BE2C (cell line): Measurements from ENCODE around the gene TRABD2B.

ENCODE experiments used
- DNase-seq: peaks from one replicate; pipeline ENCODE4 v3.0.0-alpha.2; 2020
- H3K27me3 ChIP-seq: fragments of 250-450 bp; sonication (Bioruptor Pico); 2 replicates; pipeline ENCODE4 v1.5.1; 2020; ENCODE audit warnings: mild to moderate bottlenecking
- H3K36me3 ChIP-seq: fragments of 250-450 bp; sonication (Bioruptor Pico); 2 replicates; pipeline ENCODE4 v1.5.1; 2020; ENCODE audit warnings: mild to moderate bottlenecking
- H3K4me1 ChIP-seq: fragments of 250-450 bp; sonication (Bioruptor Pico); 2 replicates; pipeline ENCODE4 v1.5.1; 2020
- H3K4me3 ChIP-seq: 2 replicates; pipeline ENCODE4 v1.5.1; 2011; ENCODE audit warnings: low read depth, low read length
- H3K9me3 ChIP-seq: fragments of 250-450 bp; sonication (Bioruptor Pico); 2 replicates; pipeline ENCODE4 v1.5.1; 2020
- CTCF ChIP-seq: IDR thresholded peaks from 2 replicates; pipeline ENCODE4 v1.5.1; 2012; ENCODE audit warnings: mild to moderate bottlenecking, low read depth, low read length

TRABD2B gene

GRCh38 chr1:47751996-47752451 is 245.2 kb downstream of the TRABD2B start:
- Histone ChIP-seq H3K9me3 (no peaks in the 10 kb centered on the region), H3K4me3 (no peak overlapping the region), H3K4me1 (no peaks in the 10 kb centered on the region), H3K36me3 (no peaks in the 10 kb centered on the region), H3K27me3 (no peaks in the 10 kb centered on the region)
- DNase-seq, result no peak
- no peak for TF ChIP-seq CTCF

- Histone ChIP-seq H3K9me3 (no peaks in the 10 kb centered on the region), H3K4me3 (no peak overlapping the region), H3K36me3 (no peaks in the 10 kb centered on the region), H3K4me1 (no peaks in the 10 kb centered on the region), H3K27me3 (no peaks in the 10 kb centered on the region)
- no peak for TF ChIP-seq CTCF
- no peak for DNase-seq
Measured at GRCh38 chr1:47751193-47751592, 246.0 kb downstream of the TRABD2B start.

GRCh38 chr1:47745715-47746609 is 251.2 kb downstream of the TRABD2B start:
- no peak for TF ChIP-seq CTCF
- DNase-seq, result no peak
- H3K4me3 ChIP-seq, result no peak overlapping the region
- no peaks in the 10 kb centered on the region for H3K4me1 ChIP-seq
- no peaks in the 10 kb centered on the region for H3K36me3 ChIP-seq
- no peaks in the 10 kb centered on the region for H3K9me3 ChIP-seq
- no peaks in the 10 kb centered on the region for H3K27me3 ChIP-seq

GRCh38 chr1:47742890-47743760 is 254.1 kb downstream of the TRABD2B start:
- no peak overlapping the region for H3K4me3 ChIP-seq
- no peak for TF ChIP-seq CTCF
- no peaks in the 10 kb centered on the region for H3K4me1 ChIP-seq
- no peaks in the 10 kb centered on the region for H3K36me3 ChIP-seq
- no peaks in the 10 kb centered on the region for H3K27me3 ChIP-seq
- no peaks in the 10 kb centered on the region for H3K9me3 ChIP-seq
- no peak for DNase-seq

- Histone ChIP-seq H3K9me3 (no peaks in the 10 kb centered on the region), H3K27me3 (peaks cover 3% of the 10 kb centered on the region), H3K36me3 (no peaks in the 10 kb centered on the region), H3K4me3 (no peak overlapping the region), H3K4me1 (no peaks in the 10 kb centered on the region)
- peak; percentile 66 for TF ChIP-seq CTCF
- peak; percentile 49 for DNase-seq
Measured at GRCh38 chr1:47738560-47739182, 258.5 kb downstream of the TRABD2B start.
